Stimulated activated naive CD8-positive, alpha-beta T cell treated with anti-CD3 and anti-CD28 coated beads, Interleukin-15, Interleukin-2, amounts not matched to agents 100 U/mL and 50 U/mL, for 24 hours (primary cell): Measurements from ENCODE around the gene CRYBB1.
A peak's percentile ranks its signal among the peaks of the same experiment; 100 is the strongest.

ENCODE experiments used
- ATAC-seq: fragments of 150-1000 bp; cut with Tn5 transposase; one replicate; pipeline ENCODE4 v1.10.0; 2021
- DNase-seq: peaks from one replicate; pipeline ENCODE4 v3.0.0; 2021

The CRYBB1 gene

DNA sequence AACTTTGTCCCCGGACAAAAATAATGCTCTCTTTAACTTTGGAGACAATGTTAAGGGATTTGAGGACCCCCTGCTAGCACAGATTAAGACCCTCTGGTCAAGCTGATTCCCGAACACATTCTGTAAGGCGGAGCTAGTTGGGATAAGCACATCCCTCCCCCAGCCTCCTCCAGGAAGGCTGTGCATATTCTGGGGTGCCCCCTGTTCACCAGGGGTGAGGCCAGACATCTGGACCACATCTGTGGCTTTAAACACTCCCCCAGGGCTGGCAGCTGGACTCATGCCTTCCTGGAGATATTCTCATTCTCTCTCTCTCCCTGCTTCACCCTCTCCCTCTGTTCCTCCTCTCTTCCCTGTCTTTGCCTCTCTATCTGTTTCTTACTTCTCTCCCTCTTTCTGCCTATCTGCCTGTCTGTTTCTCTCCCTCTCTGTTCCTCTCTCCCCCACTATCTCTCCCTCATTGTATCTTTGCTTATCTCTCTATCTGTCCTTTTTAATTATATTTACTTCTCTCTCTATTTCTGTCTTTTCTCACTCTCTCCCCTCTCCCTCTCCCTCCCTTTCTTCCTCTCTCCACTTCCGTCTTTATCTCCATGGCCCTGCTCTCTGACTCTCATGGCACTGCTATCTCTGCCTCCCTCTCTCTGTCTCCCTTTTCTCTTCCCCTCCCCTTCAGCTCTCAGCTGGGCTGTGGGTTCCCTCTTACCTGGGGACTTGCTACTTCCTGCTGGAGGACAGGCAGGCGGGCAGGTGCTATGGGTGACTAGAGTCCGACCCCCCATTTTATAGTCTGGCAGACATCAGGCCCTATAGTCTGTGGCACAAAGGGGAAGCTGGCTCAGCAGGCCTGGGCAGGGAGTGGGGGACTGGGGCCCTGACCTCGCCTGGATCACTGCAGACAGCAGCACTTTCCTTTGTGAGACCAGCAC lies at the start of gene CRYBB1:
Gene CRYBB1, minus strand, starts transcription at position 757 of the 929 bp plus-strand sequence. CDS start 1,708 bp downstream, outside the sequence.
- DNase-seq, result no peak
- ATAC-seq, result peak; percentile 23

DNA sequence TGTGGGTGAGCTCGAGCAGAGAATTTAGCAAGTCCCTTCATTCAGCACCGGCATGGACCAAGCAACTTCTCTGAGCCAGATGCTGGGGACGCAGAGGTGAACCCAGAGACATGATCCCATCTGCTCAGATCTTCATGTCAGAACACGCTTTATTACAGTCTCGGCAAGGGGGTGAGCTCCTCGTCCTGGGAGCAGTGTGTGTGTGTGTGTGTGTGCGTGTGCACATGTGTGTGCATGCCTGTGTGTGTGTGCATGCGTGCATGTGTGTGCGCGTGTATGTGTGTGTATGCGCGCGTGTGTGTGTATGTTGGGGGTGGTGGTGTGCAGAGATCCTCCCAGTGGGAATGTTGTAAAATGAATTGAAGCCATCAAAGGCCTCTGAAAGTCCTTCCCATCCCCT lies 49.3 kb upstream of the CRYBB1 start:
- DNase-seq (no peak), ATAC-seq (no peak)

DNA sequence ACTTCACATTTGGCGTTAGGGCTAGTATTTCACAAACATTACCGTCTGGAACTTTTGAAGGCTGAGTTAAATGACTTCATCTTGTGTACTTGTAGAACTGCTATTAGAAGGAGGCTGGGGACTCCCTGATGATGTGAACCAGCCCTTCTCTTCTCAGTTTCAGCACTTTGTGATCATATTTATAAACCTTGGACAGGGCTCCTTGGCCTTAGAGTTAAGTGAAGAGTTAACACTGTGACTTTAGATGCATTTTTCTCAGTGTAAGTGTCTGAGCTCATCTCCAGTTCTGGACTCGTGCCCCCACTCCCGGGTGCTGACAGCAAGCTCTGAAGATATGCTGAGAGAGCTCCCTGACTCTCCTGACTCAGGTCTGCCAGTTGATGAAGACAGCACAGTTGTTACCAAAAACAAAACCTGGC lies 48.0 kb upstream of the CRYBB1 start:
- no peak for ATAC-seq

GRCh38 chr22:26663374-26663923 lies 45.6 kb upstream of the CRYBB1 start:
- no peak for ATAC-seq

More for the DNA sequence above, 48.0 kb upstream of the CRYBB1 start:
- DNase-seq, result no peak

GRCh38 chr22:26662160-26662559 lies 44.3 kb upstream of the CRYBB1 start:
- ATAC-seq, result no peak
- DNase-seq, result no peak

More at GRCh38 chr22:26663374-26663923, 45.6 kb upstream of the CRYBB1 start:
- DNase-seq, result no peak

DNA sequence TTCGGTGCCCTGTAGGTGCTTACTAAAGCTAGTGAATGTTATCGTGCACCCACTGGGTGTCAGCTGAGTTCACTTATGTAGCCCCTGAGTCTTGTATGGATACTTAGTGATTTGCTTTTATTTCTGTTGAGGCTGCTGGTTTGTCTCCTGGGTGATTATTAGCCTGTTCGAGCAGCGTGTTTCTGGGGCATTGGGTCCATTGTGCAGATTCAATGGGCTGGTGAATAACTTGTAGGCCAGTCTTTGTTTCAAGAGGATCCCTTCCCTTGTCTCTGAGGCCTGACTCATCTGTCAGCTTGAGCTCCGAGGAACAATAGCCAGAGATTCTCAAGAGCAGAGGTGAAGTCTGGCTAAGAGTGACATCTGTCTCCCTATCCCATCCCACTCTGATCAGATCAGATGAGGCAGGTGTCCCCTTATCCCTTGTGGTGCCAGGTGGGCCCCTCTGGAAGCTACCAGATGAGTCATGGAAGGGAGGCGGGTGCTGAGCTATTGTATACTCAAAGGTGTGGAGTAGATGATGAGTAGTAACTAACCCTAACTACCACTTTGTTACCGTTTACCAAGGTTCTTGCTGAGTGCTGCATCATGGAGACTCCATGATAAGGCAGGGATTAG lies 43.2 kb upstream of the CRYBB1 start:
- no peak for ATAC-seq
- DNase-seq, result no peak

DNA sequence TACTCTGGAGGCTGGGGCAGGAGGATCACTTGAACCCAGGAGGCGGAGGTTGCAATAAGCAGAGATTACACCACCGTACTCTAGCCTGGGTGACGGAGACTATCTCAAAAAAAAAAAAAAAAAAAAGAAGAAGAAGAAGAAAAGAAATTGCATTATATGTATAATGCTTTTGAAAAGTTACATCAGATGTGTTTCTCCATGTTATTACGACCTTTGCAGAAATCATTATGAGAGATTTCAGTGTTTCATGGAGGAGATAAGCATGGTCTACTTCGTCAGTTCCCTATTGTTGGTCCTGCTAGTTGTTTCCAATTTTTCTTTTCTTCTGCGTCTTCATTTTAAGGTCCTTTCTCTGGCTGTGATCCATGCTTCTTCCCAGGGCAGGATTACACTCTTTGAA lies 42.5 kb upstream of the CRYBB1 start:
- no peak for DNase-seq
- no peak for ATAC-seq

DNA sequence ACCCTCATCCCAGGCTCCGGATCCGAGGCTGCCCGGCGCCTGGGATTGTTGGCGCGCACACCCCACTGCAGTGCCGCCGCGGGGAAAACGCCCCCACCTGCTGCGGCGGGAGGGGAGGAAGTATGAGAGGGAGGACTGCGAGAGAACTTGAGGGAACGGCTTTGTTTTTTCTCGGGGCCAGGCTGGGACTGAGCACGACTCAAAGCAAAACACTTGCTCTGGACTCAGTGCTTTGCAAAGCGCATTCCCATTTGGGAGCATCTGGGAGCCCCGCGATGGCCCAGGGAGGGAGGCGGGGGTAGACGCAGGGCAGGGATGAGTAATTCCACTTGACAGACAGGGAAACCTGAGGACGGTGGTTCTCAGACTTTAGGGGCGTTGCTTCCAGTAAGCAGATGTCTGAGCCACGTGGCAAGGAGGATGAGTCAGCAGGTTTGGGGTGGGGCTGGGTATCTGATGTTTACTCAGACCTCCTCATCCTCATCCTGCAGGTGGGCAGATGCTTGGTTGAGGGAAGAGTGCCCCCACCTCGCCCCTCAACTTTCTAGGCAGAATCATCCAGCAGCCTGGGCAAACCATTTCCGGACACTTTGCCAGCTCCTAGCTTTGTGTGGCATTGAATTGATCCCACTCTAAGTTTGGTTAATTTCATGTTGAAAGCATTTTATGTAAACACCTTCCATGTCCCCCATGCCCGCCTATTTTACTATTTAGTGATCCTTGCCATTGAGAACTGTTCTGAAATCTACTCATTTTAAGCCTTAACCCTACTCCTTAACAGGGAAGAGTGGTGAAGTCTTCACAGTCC lies 41.0 kb upstream of the CRYBB1 start:
- peak; percentile 84 for DNase-seq
- ATAC-seq, result peak; percentile 88

- DNase-seq, result no peak
- ATAC-seq, result no peak
These were observed 40.3 kb upstream of the CRYBB1 start for GRCh38 chr22:26658161-26658560.

GRCh38 chr22:26656891-26657851 lies 39.3 kb upstream of the CRYBB1 start, which contains the start of gene MIAT:
Gene MIAT (plus strand): TSS chr22:26657588.
- ATAC-seq (peak; percentile 77), DNase-seq (peak; percentile 76)

DNA sequence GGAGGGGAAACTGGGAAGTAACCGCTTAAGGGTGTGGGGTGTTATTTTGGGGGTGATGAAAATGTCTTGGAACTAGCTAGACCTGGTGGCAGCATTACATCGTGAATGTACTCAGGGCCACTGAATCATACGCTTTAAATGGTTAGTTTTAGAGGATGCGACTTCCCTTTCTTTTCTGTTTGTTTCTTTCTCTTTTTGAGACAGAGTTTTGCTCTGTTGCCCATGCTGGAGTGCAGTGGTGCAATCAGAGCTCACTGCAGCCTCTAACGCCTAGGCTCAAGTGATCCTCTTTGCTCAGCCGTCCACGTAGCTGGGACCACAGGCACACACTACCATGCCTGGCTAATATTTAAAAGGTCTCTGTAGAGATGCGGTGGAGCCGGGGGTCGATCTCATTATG lies 34.0 kb upstream of the CRYBB1 start:
- ATAC-seq (no peak), DNase-seq (no peak)

- ATAC-seq (peak; percentile 50), DNase-seq (no peak)
These were observed 33.0 kb upstream of the CRYBB1 start for GRCh38 chr22:26650722-26651421.

DNA sequence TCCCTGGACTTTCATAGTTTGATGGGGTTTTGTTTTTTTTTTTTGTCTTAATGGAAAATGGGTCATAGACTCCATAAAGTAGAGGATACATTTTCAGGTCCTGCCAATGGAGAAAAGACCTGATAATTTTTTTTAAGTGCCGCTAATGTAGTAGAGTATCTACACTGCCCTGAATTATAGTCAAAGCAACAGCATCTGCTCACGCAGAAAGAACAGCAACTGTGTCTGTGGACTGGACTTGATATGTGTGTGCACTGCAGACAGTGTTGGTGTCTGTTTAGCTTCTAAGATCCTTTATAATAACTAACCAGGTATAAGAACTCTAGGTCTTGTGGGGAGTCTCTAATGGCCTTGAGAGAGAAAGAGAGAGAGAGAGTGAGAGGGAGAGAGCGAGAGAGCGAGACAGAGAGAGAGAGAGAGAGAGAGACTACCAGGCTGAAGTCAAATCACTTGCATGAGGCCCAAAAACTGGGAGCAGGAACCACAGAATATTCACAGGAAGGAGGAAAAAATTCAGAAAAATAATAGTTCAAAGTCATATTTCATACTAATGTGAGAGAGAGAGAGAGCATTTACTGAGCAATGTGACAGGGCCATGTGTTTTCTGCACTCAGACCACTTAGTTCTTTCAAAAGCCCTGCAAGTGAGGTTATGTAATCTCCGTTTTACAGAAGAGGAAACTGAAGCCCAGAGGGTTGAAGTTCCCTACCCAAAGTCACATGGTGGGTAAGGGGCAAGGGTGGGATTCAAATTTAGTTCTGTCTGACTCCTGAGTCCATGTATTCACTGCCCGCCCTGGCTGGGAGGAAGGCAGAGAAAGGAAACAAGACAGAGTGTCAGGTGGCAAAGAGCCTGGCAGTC lies 30.9 kb upstream of the CRYBB1 start:
- no peak for ATAC-seq
- no peak for DNase-seq

DNA sequence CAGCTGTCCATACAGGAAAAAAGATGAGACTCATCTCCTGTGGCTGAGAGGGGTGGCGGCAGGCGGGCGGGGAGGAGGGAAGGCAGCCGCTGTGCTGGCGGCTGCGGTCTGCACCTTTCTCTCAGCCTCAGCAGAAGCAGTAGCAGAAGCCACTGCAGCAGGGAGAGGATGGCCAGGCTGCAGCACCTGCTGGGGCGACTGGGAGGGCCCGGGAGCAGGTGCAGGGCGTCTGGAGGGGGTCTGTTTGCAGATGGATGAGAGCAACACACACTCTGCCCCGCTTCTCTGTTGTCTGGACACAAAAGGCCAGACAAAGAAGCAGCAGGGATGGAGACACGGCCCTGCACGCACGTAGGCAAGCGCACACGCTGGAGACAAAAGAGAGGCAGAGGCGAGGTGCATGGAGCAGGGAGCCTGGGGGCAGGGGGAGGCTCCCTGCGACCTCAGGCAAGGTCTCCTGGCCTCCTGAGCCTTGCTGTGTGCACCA lies 30.2 kb upstream of the CRYBB1 start:
- ATAC-seq, result peak; percentile 47
- peak; percentile 54 for DNase-seq

- DNase-seq, result no peak
- ATAC-seq, result no peak
These were observed 28.3 kb upstream of the CRYBB1 start for GRCh38 chr22:26646158-26646557.

GRCh38 chr22:26643418-26644100 lies 25.7 kb upstream of the CRYBB1 start:
- ATAC-seq, result no peak
- no peak for DNase-seq

DNA sequence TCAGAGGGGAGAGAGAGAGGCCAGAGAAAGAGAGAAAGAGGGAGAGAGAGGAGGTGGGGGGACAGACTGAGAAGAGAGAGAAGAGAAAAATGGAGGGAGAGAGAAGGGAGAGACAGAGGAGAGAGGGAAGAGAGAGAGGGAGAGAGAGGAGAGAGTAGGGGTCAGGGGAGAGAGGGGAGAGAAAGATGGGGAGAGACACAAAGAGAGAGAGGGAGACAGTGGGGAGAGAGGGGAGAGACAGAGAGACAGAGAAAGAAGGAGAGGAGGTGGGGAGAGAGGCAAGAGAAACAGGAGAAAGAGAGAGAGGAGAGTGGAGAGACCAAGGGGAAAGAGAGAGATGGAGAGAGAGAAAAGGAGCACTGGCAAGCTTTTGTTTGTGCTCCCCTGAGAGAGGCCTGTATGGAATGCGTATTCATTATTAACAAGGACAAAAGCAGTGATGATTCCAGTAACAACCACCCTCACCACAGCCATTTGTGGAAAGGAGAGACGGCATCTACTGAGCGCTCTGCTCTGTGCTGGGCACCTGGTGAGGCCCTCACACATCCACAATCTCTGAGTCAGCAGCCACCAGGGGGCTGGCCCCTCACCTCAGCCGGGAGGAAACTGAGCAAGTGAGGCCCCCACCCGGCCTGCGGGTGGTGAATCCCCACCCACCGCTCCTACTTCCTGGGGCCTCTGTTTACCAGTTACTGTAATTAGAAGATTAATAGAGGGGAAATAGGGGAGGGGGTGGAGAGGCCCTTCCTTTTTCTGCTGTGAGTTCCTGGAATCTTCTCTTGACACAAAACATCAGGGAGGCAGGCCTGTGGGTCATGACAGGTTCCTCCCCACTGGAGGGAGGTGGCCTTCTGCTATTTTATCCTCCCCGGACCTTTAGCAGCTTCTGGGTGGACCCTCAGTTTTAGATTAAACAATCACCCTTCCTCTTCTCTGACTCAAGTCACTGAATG lies 24.9 kb upstream of the CRYBB1 start:
- DNase-seq, result peak; percentile 87
- peak; percentile 98 for ATAC-seq
